Measurements from ENCODE around the gene CDC5L. TPM values are rescaled to one million over a fixed set of nuclear protein-coding genes. Genes with fewer than 3 reads are reported as not detected.

The CDC5L gene
- total RNA-seq: 43.8 TPM

GRCh38 chr6:44387346-44388134, at the start of gene CDC5L:
CDC5L (plus strand) TSS chr6:44387706; CDS start chr6:44387824, 118 bp downstream.

DNA sequence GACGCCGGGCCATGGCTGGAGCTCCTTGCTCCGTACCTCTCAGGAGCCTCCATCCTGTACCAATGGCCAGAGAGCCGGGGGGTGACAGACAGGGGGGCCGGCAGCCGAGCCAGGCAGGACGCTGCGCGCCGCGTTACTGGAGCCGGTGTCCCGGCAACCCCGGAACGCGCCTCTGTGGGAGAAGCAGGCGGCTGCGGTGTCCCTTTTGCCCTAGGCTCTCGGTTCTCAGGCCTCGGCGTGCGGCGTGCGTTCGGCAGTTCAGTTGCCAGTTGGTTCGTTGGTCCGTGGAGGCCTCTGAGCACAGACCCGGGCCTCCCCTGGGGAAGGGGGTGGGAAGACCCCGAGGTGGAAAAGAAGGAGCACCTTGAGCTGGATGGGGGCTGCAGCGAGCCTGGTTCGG, 45.0 kb upstream of the CDC5L start, which contains the start of gene SPATS1:
Gene SPATS1, plus strand, starts transcription at position 162 of the 400 bp plus-strand sequence. CDS start 446 bp downstream, outside the sequence.

Small RNA genes lying within 50 kb of the gene (small RNA-seq; reads per million reads assigned to genes)
- not detected for gene MIR4642 (ENCODE audit: low replicate concordance)

Other genes starting within 250 kb of the CDC5L start
- not detected for gene CAPN11, start 228.9 kb upstream of the CDC5L start, total RNA-seq
- not detected for gene MYMX, start 170.8 kb upstream of the CDC5L start, total RNA-seq
- gene SLC29A1, start 164.1 kb upstream of the CDC5L start, total RNA-seq: 10.0 TPM
- gene HSP90AB1, start 140.6 kb upstream of the CDC5L start, total RNA-seq: 428 TPM
- gene SLC35B2, start 130.2 kb upstream of the CDC5L start, total RNA-seq: 31.0 TPM
- gene NFKBIE, start 122.2 kb upstream of the CDC5L start, total RNA-seq: 7.8 TPM
- gene TMEM151B, start 117.3 kb upstream of the CDC5L start, total RNA-seq: 63.2 TPM
- gene AARS2, start 74.4 kb upstream of the CDC5L start, total RNA-seq: 20.0 TPM
- gene SPATS1, start 45.1 kb upstream of the CDC5L start, total RNA-seq: not detected

All from parietal lobe (tissue), 2 donors.